Measurements from ENCODE around the gene TRDN. TPM values are rescaled to one million over a fixed set of nuclear protein-coding genes. Genes with fewer than 3 reads are reported as not detected.
"Not testable (repeated sequence)": the region's sequence is repeated elsewhere in the genome, so short reads cannot be mapped to it uniquely, and the experiment has no call there.

TRDN gene
- total RNA-seq, 2 donors from 2014 or later = 1.9 to 2.2 TPM

DNA sequence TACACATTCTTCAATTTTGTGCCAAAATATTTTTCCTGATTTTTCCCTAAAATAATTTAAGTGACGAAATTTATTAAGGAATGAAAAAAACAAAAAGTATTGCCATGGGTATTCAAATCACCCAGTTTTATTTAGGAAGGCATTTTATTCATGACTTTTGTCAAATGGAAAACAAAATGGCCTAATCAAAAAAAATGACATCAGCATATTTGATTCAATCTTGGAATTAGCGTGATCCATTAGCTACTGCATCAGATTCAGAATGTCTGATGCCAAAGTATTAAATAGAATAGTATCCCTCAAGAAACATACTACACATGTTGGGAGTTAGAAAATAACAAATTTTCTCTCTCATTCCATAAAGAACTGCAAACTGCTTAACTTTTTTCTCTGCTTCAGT is 129.2 kb downstream of the TRDN start:
- TF ChIP-seq POLR2AphosphoS5 (IDR thresholded peaks at IDR 0.05) (no peak), POLR2A (IDR thresholded peaks at IDR 0.05) (no peak)
- no peak overlapping the region for H3K4me3 ChIP-seq
- no peak overlapping the region for H3K27ac ChIP-seq
- no peaks in the 10 kb centered on the region for H3K27me3 ChIP-seq (replicated peaks; ENCODE audit: insufficient read depth)
- H3K36me3 ChIP-seq = no peaks in the 10 kb centered on the region
- no peak for DNase-seq (ENCODE audit: low spot score)
- WGBS = 49% methylated on average over 2 of the region's 2 CpGs
- no peaks in the 10 kb centered on the region for H3K4me1 ChIP-seq (replicated peaks)
- no peaks in the 10 kb centered on the region for H3K9me3 ChIP-seq
- intact Hi-C loops (cut with DNase I) = no loop called here

- no peaks in the 10 kb centered on the region for H3K9me3 ChIP-seq
- no peaks in the 10 kb centered on the region for H3K27me3 ChIP-seq (replicated peaks; ENCODE audit: insufficient read depth)
- no peak overlapping the region for H3K27ac ChIP-seq
- H3K4me3 ChIP-seq = no peak overlapping the region
- no peak for DNase-seq (ENCODE audit: low spot score)
- TF ChIP-seq POLR2A (IDR thresholded peaks at IDR 0.05) (no peak), POLR2AphosphoS5 (IDR thresholded peaks at IDR 0.05) (no peak)
- TF ChIP-seq, protein P1, sequence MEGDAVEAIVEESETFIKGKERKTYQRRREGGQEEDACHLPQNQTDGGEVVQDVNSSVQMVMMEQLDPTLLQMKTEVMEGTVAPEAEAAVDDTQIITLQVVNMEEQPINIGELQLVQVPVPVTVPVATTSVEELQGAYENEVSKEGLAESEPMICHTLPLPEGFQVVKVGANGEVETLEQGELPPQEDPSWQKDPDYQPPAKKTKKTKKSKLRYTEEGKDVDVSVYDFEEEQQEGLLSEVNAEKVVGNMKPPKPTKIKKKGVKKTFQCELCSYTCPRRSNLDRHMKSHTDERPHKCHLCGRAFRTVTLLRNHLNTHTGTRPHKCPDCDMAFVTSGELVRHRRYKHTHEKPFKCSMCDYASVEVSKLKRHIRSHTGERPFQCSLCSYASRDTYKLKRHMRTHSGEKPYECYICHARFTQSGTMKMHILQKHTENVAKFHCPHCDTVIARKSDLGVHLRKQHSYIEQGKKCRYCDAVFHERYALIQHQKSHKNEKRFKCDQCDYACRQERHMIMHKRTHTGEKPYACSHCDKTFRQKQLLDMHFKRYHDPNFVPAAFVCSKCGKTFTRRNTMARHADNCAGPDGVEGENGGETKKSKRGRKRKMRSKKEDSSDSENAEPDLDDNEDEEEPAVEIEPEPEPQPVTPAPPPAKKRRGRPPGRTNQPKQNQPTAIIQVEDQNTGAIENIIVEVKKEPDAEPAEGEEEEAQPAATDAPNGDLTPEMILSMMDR (IDR thresholded peaks at IDR 0.05) = no peak
- no peaks in the 10 kb centered on the region for H3K36me3 ChIP-seq
- 18% methylated on average over 1 of the region's 1 CpG for WGBS
- H3K4me1 ChIP-seq (replicated peaks) = no peaks in the 10 kb centered on the region
- intact Hi-C loops (cut with DNase I) = no loop called here
Observed at GRCh38 chr6:123503619-123504018, 133.1 kb downstream of the TRDN start.

DNA sequence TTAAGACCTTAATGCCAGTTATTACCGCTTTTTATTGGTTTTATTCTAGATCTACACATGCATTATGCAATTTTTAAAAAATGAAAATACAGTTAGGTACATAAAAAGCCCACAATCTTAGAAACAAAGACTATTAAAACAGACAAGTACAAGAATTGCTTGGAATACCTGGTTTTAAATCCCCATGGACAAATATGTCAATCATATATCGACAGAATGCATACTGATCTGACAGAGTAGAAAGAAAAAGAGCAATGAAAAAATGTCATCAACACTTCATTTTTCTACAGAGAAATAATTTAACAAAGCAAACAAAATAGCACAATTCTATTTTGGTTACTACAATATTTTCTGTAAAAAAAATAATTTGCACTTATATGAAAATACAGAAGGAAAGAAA is 139.7 kb downstream of the TRDN start:
- Histone ChIP-seq H3K9me3 (no peaks in the 10 kb centered on the region), H3K4me3 (no peak overlapping the region), H3K27ac (no peak overlapping the region), H3K4me1 (replicated peaks) (no peaks in the 10 kb centered on the region), H3K27me3 (replicated peaks; ENCODE audit: insufficient read depth) (no peaks in the 10 kb centered on the region), H3K36me3 (no peaks in the 10 kb centered on the region)
- intact Hi-C loops (cut with DNase I) = no loop called here
- no peak for DNase-seq (ENCODE audit: low spot score)
- WGBS = 95% methylated on average over 2 of the region's 2 CpGs
- TF ChIP-seq POLR2AphosphoS5 (IDR thresholded peaks at IDR 0.05) = no peak
- no peak for TF ChIP-seq POLR2A (IDR thresholded peaks at IDR 0.05)
- TF ChIP-seq, protein P1 (IDR thresholded peaks at IDR 0.05) = no peak

- H3K27ac ChIP-seq = no peak overlapping the region
- H3K9me3 ChIP-seq = no peaks in the 10 kb centered on the region
- intact Hi-C loops (cut with DNase I) = no loop called here
- no peaks in the 10 kb centered on the region for H3K27me3 ChIP-seq (replicated peaks; ENCODE audit: insufficient read depth)
- TF ChIP-seq POLR2A (IDR thresholded peaks at IDR 0.05) (no peak), POLR2AphosphoS5 (IDR thresholded peaks at IDR 0.05) (no peak)
- TF ChIP-seq, protein P1 (IDR thresholded peaks at IDR 0.05) = no peak
- H3K4me1 ChIP-seq (replicated peaks) = no peaks in the 10 kb centered on the region
- H3K4me3 ChIP-seq = no peak overlapping the region
- WGBS = 69% methylated on average over 1 of the region's 1 CpG
- H3K36me3 ChIP-seq = no peaks in the 10 kb centered on the region
- no peak for DNase-seq (ENCODE audit: low spot score)
Observed at GRCh38 chr6:123489589-123489988, 147.2 kb downstream of the TRDN start.

GRCh38 chr6:123480986-123481385 is 155.8 kb downstream of the TRDN start:
- Histone ChIP-seq H3K27ac (no peak overlapping the region), H3K27me3 (replicated peaks; ENCODE audit: insufficient read depth) (no peaks in the 10 kb centered on the region), H3K36me3 (no peaks in the 10 kb centered on the region), H3K4me3 (no peak overlapping the region), H3K4me1 (replicated peaks) (no peaks in the 10 kb centered on the region), H3K9me3 (no peaks in the 10 kb centered on the region)
- TF ChIP-seq POLR2A (IDR thresholded peaks at IDR 0.05) (no peak), POLR2AphosphoS5 (IDR thresholded peaks at IDR 0.05) (no peak)
- TF ChIP-seq, protein P1 (IDR thresholded peaks at IDR 0.05) = no peak
- DNase-seq (ENCODE audit: low spot score) = no peak
- WGBS = 71% methylated on average over 1 of the region's 1 CpG
- intact Hi-C loops (cut with DNase I) = no loop called here

DNA sequence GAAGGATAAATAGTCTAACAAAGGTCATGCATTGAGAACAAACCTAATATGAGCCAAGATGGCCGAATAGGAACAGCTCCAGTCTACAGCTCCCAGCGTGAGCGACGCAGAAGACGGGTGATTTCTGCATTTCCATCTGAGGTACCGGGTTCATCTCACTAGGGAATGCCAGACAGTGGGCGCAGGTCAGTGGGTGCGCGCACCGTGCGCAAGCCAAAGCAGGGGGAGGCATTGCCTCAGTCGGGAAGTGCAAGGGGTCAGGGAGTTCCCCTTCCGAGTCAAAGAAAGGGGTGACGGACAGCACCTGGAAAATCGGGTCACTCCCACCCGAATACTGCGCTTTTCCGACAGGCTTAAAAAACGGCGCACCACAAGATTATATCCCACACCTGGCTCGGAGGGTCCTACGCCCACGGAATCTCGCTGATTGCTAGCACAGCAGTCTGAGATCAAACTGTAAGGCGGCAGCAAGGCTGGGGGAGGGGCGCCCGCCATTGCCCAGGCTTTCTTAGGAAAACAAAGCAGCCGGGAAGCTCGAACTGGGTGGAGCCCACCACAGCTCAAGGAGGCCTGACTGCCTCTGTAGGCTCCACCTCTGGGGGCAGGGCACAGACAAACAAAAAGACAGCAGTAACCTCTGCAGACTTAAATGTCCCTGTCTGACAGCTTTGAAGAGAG is 164.6 kb downstream of the TRDN start:
- H3K27ac ChIP-seq; H3K36me3 ChIP-seq; DNase-seq (ENCODE audit: low spot score); intact Hi-C loops (cut with DNase I); H3K9me3 ChIP-seq; H3K27me3 ChIP-seq (replicated peaks; ENCODE audit: insufficient read depth); H3K4me1 ChIP-seq (replicated peaks); H3K4me3 ChIP-seq: not testable (repeated sequence)
- WGBS = 88% methylated on average over 29 of the region's 29 CpGs
